ENCODE data around the gene C14orf119. TPM values are rescaled to one million over a fixed set of nuclear protein-coding genes. Genes with fewer than 3 reads are reported as not detected.

The C14orf119 gene
- total and polyA plus RNA-seq, 9 of the 15 experiments (the other 6 are each of a cell fraction or from before 2014, with no cell fraction given) = 36.7 to 251 (median 51.8) TPM

GRCh38 chr14:23090254-23090636 lies 5.1 kb upstream of the C14orf119 start (continued):
- no peak for TF ChIP-seq CHAMP1 (IDR thresholded peaks at IDR 0.05)
- no peak for TF ChIP-seq ZNF644 (tag; IDR thresholded peaks at IDR 0.05; ENCODE audit: low read depth)
- no peak for TF ChIP-seq ZFP36 (IDR thresholded peaks at IDR 0.05; ENCODE audit: low read depth, low read length, partially characterized antibody)
- TF ChIP-seq ZNF23 (CRISPR knock-in tag; IDR thresholded peaks at IDR 0.05) = no peak
- TF ChIP-seq ZNF512 (tag; IDR thresholded peaks at IDR 0.05) = no peak
- no peak for TF ChIP-seq ZNF444 (CRISPR knock-in tag; IDR thresholded peaks at IDR 0.05)

All from K562 (cell line).